GM12878 (cell line): ENCODE results near the gene PHYKPL.

Source experiments
- CEBPB ChIP-seq, 2 experiments: fragments of 150-350 bp in 1 of 2; IDR thresholded peaks; 2 replicates each; pipeline ENCODE4 v1.6.1; 2012 to 2014; ENCODE audit warnings: low read depth in 2 of 2, low read length in 2 of 2, borderline replicate concordance in 1 of 2, inconsistent platforms in 1 of 2
- EP300 ChIP-seq, 2 experiments: fragments of 150-350 bp in 1 of 2; IDR thresholded peaks; 2 replicates each; pipeline ENCODE4 v1.6.1; 2011 to 2012; ENCODE audit warnings: low read depth in 2 of 2, low read length in 2 of 2, borderline replicate concordance in 1 of 2, improper control_type of control experiment in 1 of 2, inconsistent platforms in 1 of 2; ENCODE audit not compliant: control insufficient read depth in 1 of 2
- KDM1A ChIP-seq: fragments of 200-600 bp; sonication (generic); IDR thresholded peaks from 2 replicates; pipeline ENCODE4 v1.6.1; 2016; ENCODE audit warnings: borderline replicate concordance
- PBX3 ChIP-seq: IDR thresholded peaks from 2 replicates; pipeline ENCODE4 v1.6.1; 2011; ENCODE audit warnings: mild to moderate bottlenecking, low read depth, low read length, moderate library complexity; ENCODE audit not compliant: insufficient replicate concordance
- RELA ChIP-seq: fragments of 450-650 bp; IDR thresholded peaks from 2 replicates; pipeline ENCODE4 v1.8.0; 2014; ENCODE audit warnings: borderline replicate concordance; ENCODE audit not compliant: partially characterized antibody
- TAF1 ChIP-seq: IDR thresholded peaks from 2 replicates; pipeline ENCODE4 v1.6.1; 2011; ENCODE audit warnings: mild to moderate bottlenecking, low read depth, low read length, borderline replicate concordance
- TF ChIP-seq, protein P1 (sequence below), 3 experiments: IDR thresholded peaks in 2 of 3; conservative IDR thresholded peaks in 1 of 3; 2 replicates each; pipeline ENCODE4 v1.5.1; 2011; ENCODE audit warnings: low read depth in 3 of 3, low read length in 3 of 3, mild to moderate bottlenecking in 3 of 3, control low read depth in 2 of 3, moderate library complexity in 2 of 3, inconsistent platforms in 1 of 3, mixed read lengths in 1 of 3; ENCODE audit not compliant: control insufficient read depth in 2 of 3, insufficient read depth in 1 of 3; ENCODE audit errors: extremely low read depth in 1 of 3

- TF ChIP-seq KDM1A, result no peak
- no peak for TF ChIP-seq EP300 (IDR thresholded peaks at IDR 0.05; ENCODE audit: borderline replicate concordance in 1 of 2, control insufficient read depth in 1 of 2, low read depth in 2 of 2, low read length in 2 of 2)
- TF ChIP-seq PBX3, result no peak
- TF ChIP-seq, protein P1, sequence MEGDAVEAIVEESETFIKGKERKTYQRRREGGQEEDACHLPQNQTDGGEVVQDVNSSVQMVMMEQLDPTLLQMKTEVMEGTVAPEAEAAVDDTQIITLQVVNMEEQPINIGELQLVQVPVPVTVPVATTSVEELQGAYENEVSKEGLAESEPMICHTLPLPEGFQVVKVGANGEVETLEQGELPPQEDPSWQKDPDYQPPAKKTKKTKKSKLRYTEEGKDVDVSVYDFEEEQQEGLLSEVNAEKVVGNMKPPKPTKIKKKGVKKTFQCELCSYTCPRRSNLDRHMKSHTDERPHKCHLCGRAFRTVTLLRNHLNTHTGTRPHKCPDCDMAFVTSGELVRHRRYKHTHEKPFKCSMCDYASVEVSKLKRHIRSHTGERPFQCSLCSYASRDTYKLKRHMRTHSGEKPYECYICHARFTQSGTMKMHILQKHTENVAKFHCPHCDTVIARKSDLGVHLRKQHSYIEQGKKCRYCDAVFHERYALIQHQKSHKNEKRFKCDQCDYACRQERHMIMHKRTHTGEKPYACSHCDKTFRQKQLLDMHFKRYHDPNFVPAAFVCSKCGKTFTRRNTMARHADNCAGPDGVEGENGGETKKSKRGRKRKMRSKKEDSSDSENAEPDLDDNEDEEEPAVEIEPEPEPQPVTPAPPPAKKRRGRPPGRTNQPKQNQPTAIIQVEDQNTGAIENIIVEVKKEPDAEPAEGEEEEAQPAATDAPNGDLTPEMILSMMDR (IDR thresholded peaks at IDR 0.05 in 2 of 3, conservative IDR thresholded peaks at IDR 0.05 in 1 of 3; ENCODE audit: control insufficient read depth in 2 of 3, extremely low read depth in 1 of 3, insufficient read depth in 1 of 3, low read depth in 3 of 3, low read length in 3 of 3), result no peak
- TF ChIP-seq RELA, result no peak
- TF ChIP-seq CEBPB (IDR thresholded peaks at IDR 0.05; ENCODE audit: borderline replicate concordance in 1 of 2, low read depth in 2 of 2, low read length in 2 of 2), result no peak
- TF ChIP-seq TAF1, result no peak
Observed at GRCh38 chr5:178192787-178193186, 39.8 kb downstream of the PHYKPL start.
